HG03103 (cell line): ENCODE data around the gene SMC5.
"Not testable (repeated sequence)": the region's sequence is repeated elsewhere in the genome, so short reads cannot be mapped to it uniquely, and the experiment has no call there.

Experiments used
- ATAC-seq: cut with Tn5 transposase; IDR thresholded peaks from one replicate; pipeline ENCODE4 v1.9.1; 2021; ENCODE audit warnings: low read depth; ENCODE audit not compliant: unreplicated experiment

The SMC5 gene

GRCh38 chr9:70258692-70259511, at the start of gene SMC5:
TSS of gene SMC5 (plus strand) at chr9:70258978. CDS start at chr9:70259079, 101 bp downstream.
- peak; percentile 62 for ATAC-seq

GRCh38 chr9:70217029-70217428, 41.7 kb upstream of the SMC5 start:
- ATAC-seq, result no peak

GRCh38 chr9:70218767-70219166, 40.0 kb upstream of the SMC5 start:
- ATAC-seq, result no peak

- ATAC-seq, result no peak
Observed at GRCh38 chr9:70220216-70220615, 38.6 kb upstream of the SMC5 start.

GRCh38 chr9:70222354-70222753, 36.4 kb upstream of the SMC5 start:
- no peak for ATAC-seq

GRCh38 chr9:70228118-70228517, 30.7 kb upstream of the SMC5 start:
- no peak for ATAC-seq

- no peak for ATAC-seq
Observed at GRCh38 chr9:70228611-70229010, 30.2 kb upstream of the SMC5 start.

GRCh38 chr9:70229026-70229425, 29.8 kb upstream of the SMC5 start:
- no peak for ATAC-seq

- no peak for ATAC-seq
Observed at GRCh38 chr9:70229579-70229978, 29.2 kb upstream of the SMC5 start.

GRCh38 chr9:70232476-70232875, 26.3 kb upstream of the SMC5 start:
- ATAC-seq, result no peak

GRCh38 chr9:70234208-70234607, 24.6 kb upstream of the SMC5 start:
- not testable (repeated sequence) for ATAC-seq

- ATAC-seq, result not testable (repeated sequence)
Observed at GRCh38 chr9:70245952-70246351, 12.8 kb upstream of the SMC5 start.

GRCh38 chr9:70250221-70250620, 8.6 kb upstream of the SMC5 start:
- ATAC-seq, result no peak

GRCh38 chr9:70255486-70255885, 3.3 kb upstream of the SMC5 start:
- no peak for ATAC-seq

GRCh38 chr9:70256123-70256551, 2.6 kb upstream of the SMC5 start:
- ATAC-seq, result no peak

- ATAC-seq, result no peak
Observed at GRCh38 chr9:70257502-70257901, 1.3 kb upstream of the SMC5 start.

GRCh38 chr9:70257991-70258691, 637 bp upstream of the SMC5 start:
- ATAC-seq, result peak; percentile 29

- ATAC-seq, result no peak
Observed at GRCh38 chr9:70259512-70259802, 679 bp downstream of the SMC5 start.

- no peak for ATAC-seq
Observed at GRCh38 chr9:70260007-70260443, 1.2 kb downstream of the SMC5 start.

GRCh38 chr9:70260606-70261005, 1.8 kb downstream of the SMC5 start:
- ATAC-seq, result peak; percentile 36

- no peak for ATAC-seq
Observed at GRCh38 chr9:70261131-70261870, 2.5 kb downstream of the SMC5 start.
